Trophoblast cell (in vitro differentiated cells and primary cell): ENCODE results near the gene FLNA.

Source experiments
- DNase-seq, 2 donors: peaks; one replicate each; pipeline ENCODE4 v3.0.0-alpha.2; 2016
- H2AFZ ChIP-seq: 2 replicates; pipeline ENCODE4 v1.6.1; 2013; ENCODE audit warnings: low read length, moderate library complexity, mild to moderate bottlenecking; ENCODE audit not compliant: insufficient read depth, poor library complexity
- H2AK5ac ChIP-seq: 2 replicates; pipeline ENCODE4 v1.6.1; 2013; ENCODE audit warnings: mild to moderate bottlenecking, low read length
- H2BK120ac ChIP-seq: 2 replicates; pipeline ENCODE4 v1.6.1; 2013; ENCODE audit warnings: low read length, mild to moderate bottlenecking, moderate library complexity; ENCODE audit not compliant: insufficient read depth, poor library complexity
- H2BK12ac ChIP-seq: 2 replicates; pipeline ENCODE4 v1.6.1; 2013; ENCODE audit warnings: mild to moderate bottlenecking, low read length, moderate library complexity
- H2BK5ac ChIP-seq: 2 replicates; pipeline ENCODE4 v1.6.1; 2013; ENCODE audit warnings: low read length, low read depth, moderate library complexity, mild to moderate bottlenecking; ENCODE audit not compliant: poor library complexity
- H3K14ac ChIP-seq: 2 replicates; pipeline ENCODE4 v1.6.1; 2013; ENCODE audit warnings: mild to moderate bottlenecking, low read length
- H3K18ac ChIP-seq: 2 replicates; pipeline ENCODE4 v1.6.1; 2013; ENCODE audit warnings: mild to moderate bottlenecking, low read length
- H3K23ac ChIP-seq: 2 replicates; pipeline ENCODE4 v1.6.1; 2013; ENCODE audit warnings: low read length
- H3K27ac ChIP-seq: 2 replicates; pipeline ENCODE4 v1.5.1; 2013; ENCODE audit warnings: low read depth, mild to moderate bottlenecking, inconsistent platforms, low read length, moderate library complexity
- H3K27me3 ChIP-seq: 2 replicates; pipeline ENCODE4 v1.6.1; 2013; ENCODE audit warnings: inconsistent platforms, mild to moderate bottlenecking, low read length, moderate library complexity; ENCODE audit not compliant: insufficient read depth
- H3K36me3 ChIP-seq, 2 experiments: 1 replicate in 1 of 2; 2 replicates in 1 of 2; pipeline ENCODE4 v1.6.1; 2013; ENCODE audit warnings: low read length in 2 of 2, mild to moderate bottlenecking in 2 of 2, moderate library complexity in 1 of 2; ENCODE audit not compliant: insufficient read depth in 2 of 2, control insufficient read depth in 1 of 2
- H3K4ac ChIP-seq: 2 replicates; pipeline ENCODE4 v1.6.1; 2013; ENCODE audit warnings: low read depth, mild to moderate bottlenecking, low read length, moderate library complexity
- H3K4me1 ChIP-seq, 2 experiments: 1 replicate in 1 of 2; 2 replicates in 1 of 2; pipeline ENCODE4 v1.6.1; 2013; ENCODE audit warnings: low read length in 2 of 2, mild to moderate bottlenecking in 2 of 2, moderate library complexity in 1 of 2; ENCODE audit not compliant: insufficient read depth in 2 of 2, control insufficient read depth in 1 of 2
- H3K4me2 ChIP-seq: 2 replicates; pipeline ENCODE4 v1.6.1; 2013; ENCODE audit warnings: inconsistent platforms, mild to moderate bottlenecking, low read length, moderate library complexity
- H3K4me3 ChIP-seq: 2 replicates; pipeline ENCODE4 v1.5.1; 2013; ENCODE audit warnings: mild to moderate bottlenecking, low read depth, low read length, inconsistent platforms
- H3K79me1 ChIP-seq: one replicate; pipeline ENCODE4 v1.6.1; 2013; ENCODE audit warnings: low read length
- H3K79me2 ChIP-seq: 2 replicates; pipeline ENCODE4 v1.6.1; 2013; ENCODE audit warnings: low read length, mild to moderate bottlenecking; ENCODE audit not compliant: control insufficient read depth, insufficient read depth, poor library complexity
- H3K9ac ChIP-seq: 2 replicates; pipeline ENCODE4 v1.6.1; 2013; ENCODE audit warnings: mild to moderate bottlenecking, low read length
- H3K9me3 ChIP-seq: 2 replicates; pipeline ENCODE4 v1.6.1; 2013; ENCODE audit warnings: low read depth, mild to moderate bottlenecking, control low read depth, inconsistent platforms, low read length; ENCODE audit not compliant: insufficient read depth
- H4K12ac ChIP-seq: 2 replicates; pipeline ENCODE4 v1.6.1; 2013; ENCODE audit warnings: low read depth, mild to moderate bottlenecking, low read length, moderate library complexity
- H4K8ac ChIP-seq: 2 replicates; pipeline ENCODE4 v1.6.1; 2013; ENCODE audit warnings: low read depth, mild to moderate bottlenecking, low read length, moderate library complexity
- H4K91ac ChIP-seq: one replicate; pipeline ENCODE4 v1.6.1; 2013; ENCODE audit warnings: low read depth, mild to moderate bottlenecking, low read length, moderate library complexity
- WGBS: extraction: QIAGEN DNeasy Blood & Tissue Kit; methylation state at CpG from one replicate; pipeline ENCODE4 v1.1.7; 2013; ENCODE audit warnings: missing lambda C conversion rate; ENCODE audit not compliant: insufficient read length, insufficient coverage; ENCODE audit errors: extremely low coverage; 5-methylcytosine and 5-hydroxymethylcytosine counted together

FLNA gene

GRCh38 chrX:154350429-154351182, 23.8 kb downstream of the FLNA start:
- Histone ChIP-seq H2BK5ac (no peak overlapping the region), H3K18ac (no peak overlapping the region), H3K36me3 (peaks cover 76 to 77% of the 10 kb centered on the region in 2 experiments), H4K8ac (no peak overlapping the region), H3K27me3 (no peaks in the 10 kb centered on the region), H3K4ac (no peak overlapping the region), H3K79me2 (no peaks in the 10 kb centered on the region), H3K79me1 (no peaks in the 10 kb centered on the region), H3K4me2 (no peak overlapping the region), H2BK120ac (no peak overlapping the region), H2AFZ (no peak overlapping the region), H3K4me1 (no peaks in the 10 kb centered on the region), H3K27ac (no peak overlapping the region), H4K12ac (no peak overlapping the region), H2AK5ac (no peak overlapping the region), H3K23ac (no peak overlapping the region), H4K91ac (no peak overlapping the region), H3K9me3 (no peaks in the 10 kb centered on the region), H2BK12ac (no peak overlapping the region), H3K4me3 (no peak overlapping the region), H3K9ac (no peak overlapping the region), H3K14ac (no peak overlapping the region)
- no CpG with 5 or more reads among the region's 19 CpGs for WGBS
- no peak for DNase-seq

- H3K9ac ChIP-seq = no peak overlapping the region
- H3K79me1 ChIP-seq = no peaks in the 10 kb centered on the region
- no peak overlapping the region for H2BK5ac ChIP-seq
- no peak for DNase-seq
- H4K91ac ChIP-seq = no peak overlapping the region
- no peaks in the 10 kb centered on the region for H3K79me2 ChIP-seq
- no peak overlapping the region for H2BK120ac ChIP-seq
- H3K4me2 ChIP-seq = no peak overlapping the region
- H3K27me3 ChIP-seq = no peaks in the 10 kb centered on the region
- no peak overlapping the region for H3K14ac ChIP-seq
- H2AK5ac ChIP-seq = no peak overlapping the region
- H3K23ac ChIP-seq = no peak overlapping the region
- H2BK12ac ChIP-seq = no peak overlapping the region
- H3K18ac ChIP-seq = no peak overlapping the region
- no peak overlapping the region for H3K4ac ChIP-seq
- no peak overlapping the region for H3K27ac ChIP-seq
- WGBS = no CpG with 5 or more reads among the region's 15 CpGs
- no peak overlapping the region for H4K12ac ChIP-seq
- H3K9me3 ChIP-seq = no peaks in the 10 kb centered on the region
- no peak overlapping the region for H3K4me3 ChIP-seq
- no peak overlapping the region for H2AFZ ChIP-seq
- peaks cover 70% of the 10 kb centered on the region in 2 experiments for H3K36me3 ChIP-seq
- H3K4me1 ChIP-seq = no peaks in the 10 kb centered on the region
- H4K8ac ChIP-seq = no peak overlapping the region
Observed at GRCh38 chrX:154349979-154350378, 24.5 kb downstream of the FLNA start.

- H2BK120ac ChIP-seq = no peak overlapping the region
- no peak overlapping the region for H3K4me3 ChIP-seq
- H3K36me3 ChIP-seq = peaks cover 64 to 65% of the 10 kb centered on the region in 2 experiments
- H3K4me1 ChIP-seq = no peaks in the 10 kb centered on the region
- H4K8ac ChIP-seq = no peak overlapping the region
- H4K91ac ChIP-seq = no peak overlapping the region
- H3K79me1 ChIP-seq = no peaks in the 10 kb centered on the region
- H3K9me3 ChIP-seq = no peaks in the 10 kb centered on the region
- H3K18ac ChIP-seq = no peak overlapping the region
- H3K14ac ChIP-seq = no peak overlapping the region
- no peak overlapping the region for H3K4ac ChIP-seq
- no peaks in the 10 kb centered on the region for H3K27me3 ChIP-seq
- H3K27ac ChIP-seq = no peak overlapping the region
- H2AFZ ChIP-seq = no peak overlapping the region
- no peak overlapping the region for H4K12ac ChIP-seq
- no peak overlapping the region for H3K9ac ChIP-seq
- no peak overlapping the region for H2BK12ac ChIP-seq
- H3K23ac ChIP-seq = no peak overlapping the region
- no peak for DNase-seq
- no peak overlapping the region for H3K4me2 ChIP-seq
- H2AK5ac ChIP-seq = no peak overlapping the region
- H3K79me2 ChIP-seq = no peaks in the 10 kb centered on the region
- H2BK5ac ChIP-seq = no peak overlapping the region
- WGBS = no CpG with 5 or more reads among the region's 19 CpGs
Observed at GRCh38 chrX:154349359-154349935, 25.0 kb downstream of the FLNA start.

- Histone ChIP-seq H3K79me1 (no peaks in the 10 kb centered on the region), H2AFZ (no peak overlapping the region), H2AK5ac (no peak overlapping the region), H3K27me3 (no peaks in the 10 kb centered on the region), H3K79me2 (no peaks in the 10 kb centered on the region), H2BK12ac (no peak overlapping the region), H2BK5ac (no peak overlapping the region), H3K36me3 (peaks cover 58 to 59% of the 10 kb centered on the region in 2 experiments), H3K27ac (no peak overlapping the region), H3K9me3 (no peaks in the 10 kb centered on the region), H4K12ac (no peak overlapping the region), H2BK120ac (no peak overlapping the region), H3K4me2 (no peak overlapping the region), H3K18ac (no peak overlapping the region), H3K14ac (no peak overlapping the region), H3K4me1 (no peaks in the 10 kb centered on the region), H3K4ac (no peak overlapping the region), H3K23ac (no peak overlapping the region), H3K9ac (no peak overlapping the region), H3K4me3 (no peak overlapping the region), H4K91ac (no peak overlapping the region), H4K8ac (no peak overlapping the region)
- no CpG with 5 or more reads among the region's 24 CpGs for WGBS
- DNase-seq = no peak
Observed at GRCh38 chrX:154348646-154349358, 25.6 kb downstream of the FLNA start.
